HG03378 (cell line): ENCODE measurements around the gene RPH3AL.
"Not testable (repeated sequence)": the region's sequence is repeated elsewhere in the genome, so short reads cannot be mapped to it uniquely, and the experiment has no call there.

Source experiments
- ATAC-seq: cut with Tn5 transposase; IDR thresholded peaks from one replicate; pipeline ENCODE4 v1.9.1; 2021; ENCODE audit warnings: mild to moderate bottlenecking, moderate library complexity; ENCODE audit not compliant: unreplicated experiment

RPH3AL gene

DNA sequence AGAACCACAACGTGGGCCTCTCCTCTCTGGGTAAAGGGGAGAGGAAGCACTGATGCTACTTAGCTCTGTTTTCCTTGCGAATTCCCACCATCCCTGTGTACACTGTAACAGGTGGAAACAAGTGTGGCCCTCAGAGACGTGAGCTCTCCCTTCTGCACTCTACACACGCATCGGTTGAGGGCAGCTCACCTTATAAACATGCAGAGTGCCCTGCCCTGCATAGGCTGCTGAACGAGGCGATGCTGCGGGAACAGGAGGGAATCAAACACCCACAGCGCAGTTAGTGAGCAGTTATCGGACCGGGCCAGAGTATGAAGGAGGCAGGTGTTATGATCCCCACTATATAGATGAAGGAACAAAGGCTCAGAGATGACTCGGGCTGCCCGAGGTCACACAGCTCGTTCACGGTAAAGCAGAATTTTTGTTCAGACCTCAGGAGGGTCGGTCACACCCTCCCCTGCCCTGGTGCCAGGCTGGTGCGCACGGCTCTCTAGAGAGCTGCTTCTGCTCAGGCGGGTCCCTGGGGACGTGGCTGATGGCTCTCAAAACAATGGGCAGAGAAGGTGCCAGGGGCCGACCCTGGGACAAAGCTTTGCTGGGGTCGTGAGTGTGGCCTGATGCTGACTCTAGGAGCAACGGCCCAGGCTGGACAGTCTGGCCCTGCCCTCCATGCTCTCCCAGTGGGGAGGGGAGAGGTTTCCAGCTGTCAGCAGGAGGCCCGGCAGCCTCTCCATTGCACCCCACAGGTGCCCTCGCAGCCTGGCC, 68.5 kb downstream of the RPH3AL start:
- ATAC-seq, result no peak

DNA sequence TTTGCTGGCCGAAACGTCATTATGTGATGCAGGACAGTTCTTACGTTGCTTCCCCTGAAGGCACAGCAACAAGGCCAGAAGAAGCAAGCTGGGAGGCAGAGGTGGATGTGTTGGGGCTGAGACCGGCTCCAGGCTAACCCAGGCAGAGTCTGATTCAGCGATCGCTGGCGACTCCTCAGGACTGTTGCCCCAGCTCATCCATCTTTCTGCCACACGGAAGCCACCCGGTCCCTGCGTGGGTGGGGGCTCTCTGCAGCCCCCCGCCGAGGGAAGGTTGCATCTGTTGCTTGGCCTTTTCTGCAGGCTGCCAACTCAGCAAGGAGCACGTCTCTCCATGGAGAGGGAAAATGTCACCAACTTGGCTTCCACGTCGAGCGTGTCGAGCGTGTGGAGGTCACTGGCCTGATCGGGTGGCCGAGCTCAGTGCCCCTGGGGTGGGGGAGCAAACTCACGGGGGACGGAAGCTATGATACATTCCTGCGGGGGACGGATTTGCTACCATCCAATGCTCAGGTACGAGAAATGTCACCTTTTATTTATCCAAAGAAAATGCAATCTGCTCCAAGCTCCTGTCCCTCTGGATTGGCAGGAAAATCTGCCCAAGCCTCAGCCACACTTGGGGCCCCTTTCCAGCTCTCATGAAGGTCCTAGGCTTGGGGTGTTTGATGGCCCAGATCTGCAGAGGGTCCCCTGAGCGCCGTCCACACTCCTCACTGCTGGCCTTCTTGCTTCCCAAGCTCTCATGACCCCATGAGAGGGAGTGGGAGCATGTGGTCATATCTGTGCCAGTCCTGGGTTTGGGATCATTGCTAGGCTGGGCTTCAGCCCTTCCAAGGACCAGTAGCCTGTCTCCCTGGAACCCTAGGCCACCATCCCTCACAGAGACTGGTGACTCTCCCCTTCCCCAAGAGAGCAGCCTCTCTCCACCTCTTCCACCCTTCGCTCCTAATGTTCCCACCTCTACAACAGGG, 69.4 kb downstream of the RPH3AL start:
- ATAC-seq, result no peak

DNA sequence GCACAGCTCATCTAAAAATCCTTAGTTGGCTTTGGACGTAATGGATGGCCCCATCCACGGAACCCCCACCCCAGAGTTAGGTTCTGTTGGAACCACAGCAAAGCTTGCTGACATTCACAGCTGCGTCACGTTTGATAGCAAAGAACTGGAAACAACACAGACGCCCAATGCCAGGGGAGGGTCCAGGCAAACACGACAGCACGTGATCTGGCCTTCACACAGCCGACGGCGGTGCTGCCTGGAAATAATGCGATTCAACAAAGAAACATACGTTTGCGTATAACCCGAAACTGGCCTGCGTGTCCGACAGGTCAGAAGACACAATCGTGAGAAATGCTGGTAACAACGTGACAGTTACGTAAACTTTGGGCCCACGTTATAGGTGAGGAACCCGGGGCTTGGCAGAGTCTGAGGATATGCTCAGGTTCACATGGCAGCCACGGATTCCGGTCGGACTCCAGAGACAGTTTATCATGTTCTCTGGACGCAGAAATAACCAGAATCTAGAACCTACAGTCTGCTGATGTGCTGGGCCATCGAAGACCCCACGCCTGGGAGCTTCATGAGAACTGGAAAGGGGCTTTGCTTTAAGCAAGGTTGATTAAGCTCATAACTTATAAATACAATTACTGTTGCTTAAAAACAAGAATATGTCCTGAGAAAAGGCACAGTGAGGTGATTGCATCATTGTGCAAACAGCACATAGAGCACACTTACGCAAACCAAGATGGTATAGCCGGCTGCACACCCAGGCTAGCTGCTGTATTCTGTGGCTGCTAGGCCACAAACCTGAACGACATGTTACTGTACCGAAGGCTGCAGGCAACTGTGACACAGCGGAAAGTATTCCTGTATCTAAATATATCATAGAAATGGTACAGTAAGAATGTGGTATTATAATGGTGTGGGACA, 70.4 kb downstream of the RPH3AL start:
- no peak for ATAC-seq

DNA sequence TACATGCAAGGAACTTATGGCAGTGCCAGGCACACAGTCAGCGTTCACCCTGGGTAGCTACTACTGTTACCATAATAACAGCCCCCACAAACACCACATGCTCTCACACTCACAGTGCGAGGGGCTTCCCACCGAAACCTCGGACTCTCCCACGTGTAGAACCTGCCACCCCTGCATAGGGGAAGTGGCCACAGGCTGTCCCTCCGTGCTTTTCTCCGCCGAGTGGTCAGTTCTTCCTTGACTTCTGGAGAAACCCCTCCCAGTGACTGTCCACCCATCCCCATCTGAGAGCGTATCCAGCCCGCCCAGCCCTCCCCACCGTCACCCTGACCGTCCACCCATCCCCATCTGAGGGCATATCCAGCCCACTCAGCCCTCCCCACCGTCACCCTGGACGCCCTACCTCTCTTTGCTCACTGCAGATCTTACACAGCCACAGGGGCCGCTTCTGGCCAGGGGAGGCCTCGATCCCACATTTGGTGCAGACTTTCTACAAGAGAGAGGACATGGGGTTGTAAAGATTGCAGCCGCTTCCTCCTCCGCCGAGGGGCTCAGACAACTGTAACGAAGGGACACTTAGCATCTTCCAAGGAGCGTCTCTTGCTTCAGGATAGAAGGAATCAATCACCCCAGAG, 71.1 kb downstream of the RPH3AL start:
- no peak for ATAC-seq

DNA sequence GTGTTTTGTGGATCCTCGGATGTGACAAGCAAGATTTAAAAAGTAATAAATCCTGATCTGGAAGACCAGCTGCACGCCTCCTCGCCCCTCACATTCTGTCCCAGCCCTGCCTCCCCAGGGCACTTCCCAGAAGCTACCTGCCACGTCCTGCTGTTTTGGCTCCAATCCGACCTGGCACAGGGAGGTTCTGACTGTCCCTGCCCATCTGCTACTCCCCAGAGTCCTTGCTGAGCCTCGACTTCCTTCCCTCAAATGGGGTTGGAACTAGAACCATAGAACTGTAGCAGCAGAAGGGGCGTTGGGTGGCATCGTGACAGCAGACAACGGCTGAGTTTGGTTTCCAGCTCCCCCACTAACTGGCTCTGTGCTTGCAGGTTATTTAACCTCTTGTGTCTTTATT, 71.7 kb downstream of the RPH3AL start:
- no peak for ATAC-seq

DNA sequence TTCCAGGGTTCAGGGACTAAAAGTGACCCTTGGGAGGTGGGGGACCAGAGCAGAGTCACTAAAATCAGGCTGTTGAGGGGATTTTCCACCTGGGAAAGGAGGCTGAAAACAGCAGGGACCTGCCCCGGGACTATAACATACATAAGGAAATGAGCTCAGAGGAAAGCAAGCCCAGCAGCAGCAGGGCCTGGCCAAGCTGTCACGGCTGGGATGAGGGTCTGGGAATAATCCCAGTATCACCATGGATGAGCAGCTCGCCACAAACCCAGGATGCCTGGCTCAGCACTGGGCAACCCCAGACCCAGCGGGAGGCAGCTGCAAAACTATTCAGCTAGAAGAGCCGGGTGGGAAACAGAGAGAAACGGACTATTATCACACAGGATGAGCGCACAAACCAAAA, 72.4 kb downstream of the RPH3AL start:
- ATAC-seq, result no peak

DNA sequence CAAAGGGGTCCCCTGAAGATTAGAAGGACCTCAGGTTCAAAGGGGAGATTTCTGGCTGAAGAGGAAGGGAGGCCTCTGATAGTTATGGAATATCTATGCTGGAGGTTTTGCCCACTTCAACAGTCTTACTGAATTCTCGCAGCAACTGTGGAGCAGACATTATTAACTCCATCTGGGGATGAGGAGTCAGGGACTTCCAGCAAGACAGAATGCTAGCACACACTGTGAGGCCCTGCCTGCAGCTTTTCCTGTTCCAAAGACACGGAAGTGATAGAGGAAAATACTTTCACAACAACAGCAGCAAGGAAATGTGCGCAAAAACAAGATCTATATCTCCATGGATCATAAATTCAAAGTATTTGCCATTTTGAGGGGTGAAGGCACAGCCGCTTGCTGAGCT, 72.8 kb downstream of the RPH3AL start:
- ATAC-seq, result no peak

DNA sequence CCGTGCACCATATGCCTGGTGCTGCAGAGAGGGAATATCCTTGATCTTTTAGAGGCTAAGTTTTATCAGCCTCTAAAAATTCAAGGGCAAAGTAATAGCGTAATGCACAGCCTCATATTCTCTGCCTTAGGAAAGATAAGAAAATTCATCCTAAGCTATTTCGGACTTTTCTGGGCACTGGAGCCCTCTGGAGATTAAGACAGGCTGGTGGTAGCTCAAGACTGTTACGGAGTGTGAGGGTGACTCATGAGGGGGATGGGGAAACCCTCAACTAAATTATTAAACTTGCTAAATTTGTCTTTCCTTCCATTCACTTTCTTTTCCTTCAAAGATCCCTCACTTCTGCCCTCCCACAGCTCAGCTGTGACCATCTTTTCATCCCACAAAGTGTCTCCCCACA, 73.3 kb downstream of the RPH3AL start:
- no peak for ATAC-seq

DNA sequence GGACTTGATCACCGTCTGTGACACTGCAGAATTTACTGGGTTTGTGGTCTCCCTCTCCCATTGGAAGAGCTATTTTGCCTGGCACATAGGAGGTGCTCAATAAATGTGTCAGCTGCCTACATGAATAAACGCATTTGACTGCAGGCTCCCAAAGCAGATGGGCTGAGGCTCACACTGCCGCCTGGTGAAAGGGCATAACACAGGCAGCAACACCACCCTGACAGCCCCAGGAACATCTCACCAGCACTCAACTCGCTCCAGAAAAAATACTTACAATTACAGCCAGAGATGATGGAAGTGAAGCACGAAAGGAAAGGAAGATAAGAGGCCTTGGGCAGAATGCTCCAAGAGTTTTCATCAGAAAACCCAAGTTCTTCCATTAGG, 73.9 kb downstream of the RPH3AL start:
- ATAC-seq, result no peak

DNA sequence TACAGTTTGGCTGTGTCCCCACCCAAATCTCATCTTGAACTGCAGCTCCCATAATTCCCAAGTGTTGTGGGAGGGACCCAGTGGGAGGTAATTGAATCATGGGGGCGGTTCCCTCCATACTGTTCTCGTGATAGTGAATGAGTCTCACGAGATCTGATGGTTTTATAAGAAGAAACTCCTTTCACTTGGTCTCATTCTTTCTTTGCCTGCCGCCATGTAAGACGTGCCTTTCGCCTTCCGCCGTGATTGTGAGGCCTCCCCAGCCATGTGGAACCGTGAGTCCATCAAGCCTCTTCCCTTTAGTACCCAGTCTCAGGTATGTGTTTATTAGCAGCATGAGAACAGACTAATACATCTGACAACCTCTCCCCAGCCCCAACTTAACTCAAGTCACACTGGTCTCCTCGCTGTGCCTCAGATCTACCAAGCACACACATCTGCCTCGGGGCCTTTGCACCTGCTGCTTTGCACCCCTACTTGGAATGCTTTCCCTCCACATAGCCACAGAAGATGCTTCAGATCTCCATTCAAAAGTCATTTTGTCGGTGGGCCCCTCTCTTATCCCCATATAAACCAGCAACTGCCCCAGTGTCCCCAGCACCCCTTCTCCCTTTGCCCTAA, 74.4 kb downstream of the RPH3AL start:
- no peak for ATAC-seq

DNA sequence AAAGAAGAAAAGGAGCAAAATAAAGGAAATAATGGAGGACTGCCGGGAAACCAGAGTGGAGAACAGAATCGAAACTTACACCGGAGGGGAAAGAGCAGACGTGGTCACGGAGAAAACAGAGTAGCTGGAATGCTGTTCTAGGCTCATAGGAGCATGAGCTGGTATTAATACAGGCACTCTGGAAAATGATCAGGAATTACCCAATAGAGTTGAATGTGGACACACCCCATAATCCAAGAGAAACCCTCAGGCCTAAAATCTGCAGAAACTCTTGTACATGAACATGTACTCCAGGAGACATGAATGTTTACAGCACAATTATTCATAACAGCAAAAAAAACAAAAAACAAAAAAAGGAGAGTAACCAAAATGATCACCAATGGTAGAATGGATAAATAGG, 77.7 kb downstream of the RPH3AL start:
- no peak for ATAC-seq

DNA sequence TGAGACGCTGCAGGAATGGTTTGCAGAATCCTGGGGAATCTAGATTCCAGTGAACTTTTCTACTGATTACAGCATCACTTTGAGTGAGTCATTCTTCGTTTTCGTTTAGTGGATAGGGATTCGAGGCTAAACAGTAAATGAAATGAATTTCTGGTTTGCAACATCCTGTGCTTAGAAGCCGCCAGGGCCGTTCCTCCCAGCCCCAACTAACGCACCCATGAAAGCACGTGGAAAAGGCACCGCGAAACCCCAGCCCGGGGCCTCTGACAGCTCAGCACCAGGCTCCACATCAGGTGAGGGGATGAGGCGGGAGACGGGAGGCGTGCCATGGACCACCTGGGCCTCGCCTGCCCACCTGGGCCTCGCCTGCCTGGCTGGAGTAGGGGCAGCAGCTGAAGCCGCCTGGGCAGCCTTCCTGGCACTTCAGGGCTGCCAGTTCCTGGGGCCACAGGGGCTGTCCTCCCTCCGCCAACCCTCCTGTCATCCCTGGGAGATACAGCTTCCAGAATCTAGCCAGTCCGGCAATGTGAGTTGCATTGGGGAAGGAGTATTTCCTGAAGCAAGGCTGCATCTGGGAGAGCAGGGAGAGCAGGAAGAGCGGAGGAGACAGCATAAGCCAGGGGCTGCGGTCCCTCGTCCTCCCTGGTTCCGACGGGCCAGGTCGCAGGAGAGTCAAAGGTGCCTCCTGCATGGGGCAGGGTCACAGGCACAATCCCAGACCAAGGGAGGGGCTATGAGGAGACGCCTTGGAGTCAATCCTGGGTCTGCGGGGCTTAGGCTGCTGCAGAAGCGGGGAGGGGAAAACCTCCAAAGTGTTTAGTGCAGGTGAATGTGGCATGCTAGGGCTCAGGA, 78.4 kb downstream of the RPH3AL start:
- no peak for ATAC-seq

DNA sequence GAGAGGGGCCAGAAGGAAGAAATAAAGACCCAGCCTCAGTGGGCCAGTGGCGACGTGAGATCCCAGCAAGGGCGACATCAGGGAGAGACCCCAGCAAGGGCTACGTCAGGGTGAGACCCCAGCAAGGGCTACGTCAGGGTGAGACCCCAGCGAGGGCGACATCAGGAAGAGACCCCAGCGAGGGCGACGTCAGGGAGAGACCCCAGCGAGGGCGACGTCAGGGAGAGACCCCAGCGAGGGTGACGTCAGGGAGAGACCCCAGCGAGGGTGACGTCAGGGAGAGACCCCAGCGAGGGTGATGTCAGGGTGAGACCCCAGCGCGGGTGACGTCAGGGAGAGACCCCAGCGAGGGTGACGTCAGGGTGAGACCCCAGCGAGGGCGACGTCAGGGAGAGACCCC, 79.8 kb downstream of the RPH3AL start:
- ATAC-seq, result not testable (repeated sequence)

DNA sequence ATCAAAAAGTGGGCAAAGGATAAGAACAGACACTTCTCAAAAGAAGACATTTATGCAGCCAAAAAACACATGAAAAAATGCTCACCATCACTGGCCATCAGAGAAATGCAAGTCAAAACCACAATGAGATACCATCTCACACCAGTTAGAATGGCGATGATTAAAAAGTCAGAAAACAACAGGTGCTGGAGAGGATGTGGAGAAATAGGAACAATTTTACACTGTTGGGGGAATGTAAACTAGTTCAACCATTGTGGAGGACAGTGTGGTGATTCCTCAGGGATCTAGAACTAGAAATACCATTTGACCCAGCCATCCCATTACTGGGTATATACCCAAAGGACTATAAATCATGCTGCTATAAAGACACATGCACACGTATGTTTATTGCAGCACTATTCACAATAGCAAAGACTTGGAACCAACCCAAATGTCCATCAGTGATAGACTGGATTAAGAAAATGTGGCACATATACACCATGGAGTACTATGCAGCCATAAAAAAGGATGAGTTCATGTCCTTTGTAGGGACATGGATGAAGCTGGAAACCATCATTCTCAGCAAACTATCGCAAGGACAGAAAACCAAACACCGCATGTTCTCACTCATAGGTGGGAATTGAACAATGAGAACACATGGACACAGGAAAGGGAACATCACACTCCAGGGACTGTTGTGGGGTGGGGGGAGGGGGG, 80.5 kb downstream of the RPH3AL start:
- not testable (repeated sequence) for ATAC-seq

DNA sequence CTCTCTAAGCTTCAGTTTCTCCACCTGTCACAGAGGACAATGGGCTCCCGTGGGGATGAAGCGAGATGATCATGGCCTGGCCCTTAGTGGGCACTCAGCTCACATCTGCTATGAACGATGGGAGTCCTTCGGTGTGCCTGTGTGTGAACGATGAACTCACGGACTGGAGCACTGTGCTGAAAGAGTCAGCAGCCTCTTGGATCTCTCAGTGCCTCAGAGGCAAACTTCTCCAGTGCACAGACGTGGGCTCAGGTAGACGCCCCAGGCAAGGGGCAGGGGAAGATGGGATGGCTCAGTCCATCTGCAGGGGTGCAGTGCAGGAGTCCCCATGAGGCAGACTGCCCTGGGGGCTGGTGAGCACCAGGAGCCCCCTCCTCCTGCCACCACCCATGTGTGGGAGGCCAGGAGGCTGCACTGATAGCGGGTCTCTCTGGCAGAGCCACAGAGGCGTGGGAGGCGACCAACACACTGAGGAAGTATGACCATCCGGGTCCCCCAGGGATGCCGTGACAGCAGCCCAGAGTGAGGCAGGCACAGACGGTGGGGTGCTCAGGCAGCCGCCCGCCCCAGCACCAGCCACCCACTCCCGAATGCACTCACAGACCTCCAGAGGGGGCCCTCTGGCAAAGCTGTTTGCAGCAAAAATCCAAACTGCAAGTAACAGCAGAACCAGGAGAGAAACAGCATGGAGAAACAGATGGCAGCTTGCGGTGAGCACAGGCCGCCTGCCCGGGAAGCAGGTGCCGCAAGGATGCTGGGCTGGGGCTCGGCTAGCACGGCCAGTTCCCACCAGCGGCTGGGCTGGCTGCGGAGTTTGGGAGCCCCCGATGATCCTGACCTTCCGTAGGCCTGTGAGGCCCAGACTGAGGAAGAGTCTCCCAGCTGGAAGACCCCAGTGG, 82.7 kb downstream of the RPH3AL start:
- ATAC-seq, result no peak

DNA sequence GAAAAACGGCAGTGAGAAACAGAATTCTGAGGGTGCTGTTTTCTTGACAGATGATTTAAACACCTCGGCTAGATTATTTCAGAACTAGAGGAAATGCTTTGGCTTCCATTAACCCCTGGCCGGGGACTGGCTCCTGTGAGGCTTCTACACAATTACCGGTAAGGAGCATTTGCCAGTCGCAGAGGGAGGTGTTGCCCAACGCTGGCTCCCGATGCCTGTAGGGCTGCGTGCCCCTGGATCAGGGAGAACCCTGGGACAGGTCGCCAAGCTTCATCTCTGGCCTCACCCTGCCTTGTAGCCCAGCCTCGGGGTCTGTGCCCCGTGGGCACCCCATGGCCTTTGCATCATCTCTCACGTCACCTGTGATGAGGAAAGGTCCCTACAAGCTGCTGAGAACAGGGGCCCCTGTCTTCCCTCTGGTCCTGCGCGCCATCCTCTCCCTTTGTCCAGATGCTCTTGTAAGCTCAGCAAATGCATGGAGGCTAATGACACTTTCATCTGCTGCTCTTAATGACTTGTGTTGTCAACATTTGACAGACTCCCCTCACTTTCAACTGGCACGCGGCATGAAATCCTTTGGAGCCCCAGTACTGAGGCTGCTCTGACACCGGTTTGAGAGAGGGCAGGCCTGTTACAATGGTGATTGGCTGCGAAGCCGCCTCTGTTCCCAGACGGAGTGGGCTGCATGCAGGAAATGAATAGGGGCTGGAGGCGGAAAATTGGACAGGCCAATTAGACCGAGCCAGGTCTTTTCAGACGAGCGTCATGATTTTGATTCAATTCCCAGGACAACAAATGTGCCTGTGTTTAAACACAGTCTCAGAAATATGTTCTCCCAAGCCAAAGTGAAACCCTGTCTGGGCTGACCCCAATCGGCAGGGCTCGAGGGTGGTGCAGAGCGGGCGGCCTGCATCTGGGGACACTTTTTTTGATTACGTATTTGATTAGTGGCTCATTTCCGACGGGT, 85.6 kb downstream of the RPH3AL start:
- no peak for ATAC-seq
